HL-60 (cell line): ENCODE data around the gene NUDT8.

Source experiments
- DNase-seq, 2 experiments: peaks; one replicate each; pipeline ENCODE4 v3.0.0-alpha.2; 2010 to 2020; ENCODE audit warnings: low read depth in 1 of 2, low spot score in 1 of 2
- H3K27ac ChIP-seq: fragments of 250-450 bp; sonication (Bioruptor Pico); replicated peaks from 2 replicates; pipeline ENCODE4 v1.5.1; 2020; ENCODE audit warnings: mild to moderate bottlenecking, moderate library complexity
- H3K27me3 ChIP-seq: fragments of 250-450 bp; sonication (Bioruptor Pico); 2 replicates; pipeline ENCODE4 v1.5.1; 2021; ENCODE audit warnings: mild to moderate bottlenecking, moderate library complexity; ENCODE audit not compliant: insufficient read depth, poor library complexity, severe bottlenecking
- H3K4me3 ChIP-seq: replicated peaks from 2 replicates; pipeline ENCODE4 v1.5.1; 2011; ENCODE audit warnings: mild to moderate bottlenecking, control low read depth, low read length; ENCODE audit not compliant: insufficient read depth
- GABPA ChIP-seq: IDR thresholded peaks from 2 replicates; pipeline ENCODE4 v1.6.1; 2012; ENCODE audit warnings: low read depth
- POLR2AphosphoS5 ChIP-seq: IDR thresholded peaks from 2 replicates; pipeline ENCODE4 v1.6.1; 2012; ENCODE audit warnings: low read depth
- SPI1 ChIP-seq: IDR thresholded peaks from 2 replicates; pipeline ENCODE4 v1.6.1; 2012; ENCODE audit warnings: low read depth, mild to moderate bottlenecking, borderline replicate concordance
- TF ChIP-seq, protein P1 (sequence below): IDR thresholded peaks from 2 replicates; pipeline ENCODE4 v1.6.1; 2012; ENCODE audit warnings: low read depth; ENCODE audit not compliant: insufficient replicate concordance
- TF ChIP-seq, protein P2 (sequence below): IDR thresholded peaks from one replicate; pipeline ENCODE4 v1.5.1; 2011; ENCODE audit warnings: low read length, control low read depth, inconsistent platforms; ENCODE audit not compliant: insufficient read depth

The NUDT8 gene

DNA sequence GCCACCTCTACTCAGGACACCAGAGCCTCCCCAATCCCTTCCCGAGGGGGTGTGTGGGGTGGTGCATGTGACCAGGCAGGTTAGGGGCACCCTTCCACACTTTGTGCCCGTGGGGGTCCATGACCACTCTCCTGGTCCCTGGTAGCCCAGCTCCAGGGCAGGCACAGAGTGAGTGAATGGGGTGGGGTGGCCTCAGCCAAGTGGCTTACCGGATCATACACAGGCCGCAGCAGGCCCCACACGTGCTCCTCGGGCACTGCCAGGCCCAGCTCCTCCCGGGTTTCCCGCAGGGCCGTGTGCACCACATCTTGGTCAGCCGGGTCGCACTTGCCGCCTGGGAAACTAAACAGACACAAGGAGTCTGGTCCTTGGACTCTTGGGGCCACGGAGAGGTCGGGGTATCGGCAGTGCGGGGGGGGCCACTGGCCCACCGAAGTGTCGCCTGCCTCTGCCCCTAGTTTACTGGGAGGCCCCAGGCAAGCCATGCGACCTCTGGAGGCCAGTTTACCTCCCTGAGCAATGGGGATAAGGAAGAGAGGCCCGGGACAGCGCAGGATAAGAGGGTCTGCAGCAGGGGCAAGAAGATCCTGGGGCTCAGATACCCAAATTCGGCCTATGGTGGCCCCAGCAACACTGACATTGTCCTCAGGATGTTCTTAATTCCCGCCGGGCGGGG is 889 bp downstream of the NUDT8 start:
- DNase-seq = no peak
- Histone ChIP-seq H3K27ac (no peak overlapping the region), H3K4me3 (no peak overlapping the region; the same call in 1 of the 2 replicates), H3K27me3 (no peaks in the 10 kb centered on the region)
- TF ChIP-seq POLR2AphosphoS5 = no peak
- TF ChIP-seq, protein P1, sequence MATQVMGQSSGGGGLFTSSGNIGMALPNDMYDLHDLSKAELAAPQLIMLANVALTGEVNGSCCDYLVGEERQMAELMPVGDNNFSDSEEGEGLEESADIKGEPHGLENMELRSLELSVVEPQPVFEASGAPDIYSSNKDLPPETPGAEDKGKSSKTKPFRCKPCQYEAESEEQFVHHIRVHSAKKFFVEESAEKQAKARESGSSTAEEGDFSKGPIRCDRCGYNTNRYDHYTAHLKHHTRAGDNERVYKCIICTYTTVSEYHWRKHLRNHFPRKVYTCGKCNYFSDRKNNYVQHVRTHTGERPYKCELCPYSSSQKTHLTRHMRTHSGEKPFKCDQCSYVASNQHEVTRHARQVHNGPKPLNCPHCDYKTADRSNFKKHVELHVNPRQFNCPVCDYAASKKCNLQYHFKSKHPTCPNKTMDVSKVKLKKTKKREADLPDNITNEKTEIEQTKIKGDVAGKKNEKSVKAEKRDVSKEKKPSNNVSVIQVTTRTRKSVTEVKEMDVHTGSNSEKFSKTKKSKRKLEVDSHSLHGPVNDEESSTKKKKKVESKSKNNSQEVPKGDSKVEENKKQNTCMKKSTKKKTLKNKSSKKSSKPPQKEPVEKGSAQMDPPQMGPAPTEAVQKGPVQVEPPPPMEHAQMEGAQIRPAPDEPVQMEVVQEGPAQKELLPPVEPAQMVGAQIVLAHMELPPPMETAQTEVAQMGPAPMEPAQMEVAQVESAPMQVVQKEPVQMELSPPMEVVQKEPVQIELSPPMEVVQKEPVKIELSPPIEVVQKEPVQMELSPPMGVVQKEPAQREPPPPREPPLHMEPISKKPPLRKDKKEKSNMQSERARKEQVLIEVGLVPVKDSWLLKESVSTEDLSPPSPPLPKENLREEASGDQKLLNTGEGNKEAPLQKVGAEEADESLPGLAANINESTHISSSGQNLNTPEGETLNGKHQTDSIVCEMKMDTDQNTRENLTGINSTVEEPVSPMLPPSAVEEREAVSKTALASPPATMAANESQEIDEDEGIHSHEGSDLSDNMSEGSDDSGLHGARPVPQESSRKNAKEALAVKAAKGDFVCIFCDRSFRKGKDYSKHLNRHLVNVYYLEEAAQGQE = no peak
- TF ChIP-seq GABPA = no peak
- no peak for TF ChIP-seq SPI1
- TF ChIP-seq, protein P2, sequence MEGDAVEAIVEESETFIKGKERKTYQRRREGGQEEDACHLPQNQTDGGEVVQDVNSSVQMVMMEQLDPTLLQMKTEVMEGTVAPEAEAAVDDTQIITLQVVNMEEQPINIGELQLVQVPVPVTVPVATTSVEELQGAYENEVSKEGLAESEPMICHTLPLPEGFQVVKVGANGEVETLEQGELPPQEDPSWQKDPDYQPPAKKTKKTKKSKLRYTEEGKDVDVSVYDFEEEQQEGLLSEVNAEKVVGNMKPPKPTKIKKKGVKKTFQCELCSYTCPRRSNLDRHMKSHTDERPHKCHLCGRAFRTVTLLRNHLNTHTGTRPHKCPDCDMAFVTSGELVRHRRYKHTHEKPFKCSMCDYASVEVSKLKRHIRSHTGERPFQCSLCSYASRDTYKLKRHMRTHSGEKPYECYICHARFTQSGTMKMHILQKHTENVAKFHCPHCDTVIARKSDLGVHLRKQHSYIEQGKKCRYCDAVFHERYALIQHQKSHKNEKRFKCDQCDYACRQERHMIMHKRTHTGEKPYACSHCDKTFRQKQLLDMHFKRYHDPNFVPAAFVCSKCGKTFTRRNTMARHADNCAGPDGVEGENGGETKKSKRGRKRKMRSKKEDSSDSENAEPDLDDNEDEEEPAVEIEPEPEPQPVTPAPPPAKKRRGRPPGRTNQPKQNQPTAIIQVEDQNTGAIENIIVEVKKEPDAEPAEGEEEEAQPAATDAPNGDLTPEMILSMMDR = no peak

DNA sequence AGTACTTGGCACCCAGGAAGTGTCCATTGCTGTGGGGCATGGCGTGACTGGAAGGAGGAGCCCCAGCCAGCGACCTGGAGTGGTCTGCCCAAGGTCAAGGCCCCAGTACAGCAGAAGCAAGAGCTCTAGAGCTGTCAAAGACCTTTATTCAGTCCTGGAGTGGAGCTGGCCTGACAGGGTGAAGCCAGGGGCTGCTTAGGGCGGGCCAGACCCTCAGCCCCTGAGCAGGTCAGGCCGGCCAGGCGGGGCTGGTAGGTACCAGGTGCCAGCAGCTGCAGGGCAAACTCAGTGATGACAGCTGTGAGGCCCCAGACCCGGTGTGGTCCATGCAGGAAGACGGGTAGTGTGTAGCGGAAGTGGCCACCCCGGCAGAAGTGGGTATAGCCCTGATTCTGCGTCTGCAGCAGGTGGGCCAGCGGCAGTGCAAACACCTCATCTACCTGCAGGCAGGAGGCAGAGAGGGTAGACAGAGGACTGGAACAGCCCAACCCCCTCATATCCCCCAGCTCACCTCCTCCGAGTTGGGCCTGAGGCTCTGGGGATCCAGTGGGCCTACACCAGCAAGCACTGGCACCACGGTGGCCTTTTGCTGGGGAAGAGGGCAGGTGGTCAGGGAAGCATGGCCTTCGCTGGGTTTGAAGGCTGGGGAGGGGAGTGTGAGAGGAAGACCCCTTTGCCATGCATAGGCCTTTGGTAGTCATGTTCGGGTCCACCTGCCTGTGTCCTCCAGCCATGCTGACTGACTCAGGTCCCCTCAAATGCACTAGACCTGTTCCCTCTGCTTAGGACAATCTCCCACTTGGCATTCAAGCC is 1.7 kb downstream of the NUDT8 start:
- no peaks in the 10 kb centered on the region for H3K27me3 ChIP-seq
- H3K27ac ChIP-seq = no peak overlapping the region
- DNase-seq = no peak
- H3K4me3 ChIP-seq = no peak overlapping the region
- TF ChIP-seq, protein P2 = no peak
- TF ChIP-seq SPI1 (no peak), GABPA (no peak), POLR2AphosphoS5 (no peak)
- TF ChIP-seq, protein P1 = no peak

DNA sequence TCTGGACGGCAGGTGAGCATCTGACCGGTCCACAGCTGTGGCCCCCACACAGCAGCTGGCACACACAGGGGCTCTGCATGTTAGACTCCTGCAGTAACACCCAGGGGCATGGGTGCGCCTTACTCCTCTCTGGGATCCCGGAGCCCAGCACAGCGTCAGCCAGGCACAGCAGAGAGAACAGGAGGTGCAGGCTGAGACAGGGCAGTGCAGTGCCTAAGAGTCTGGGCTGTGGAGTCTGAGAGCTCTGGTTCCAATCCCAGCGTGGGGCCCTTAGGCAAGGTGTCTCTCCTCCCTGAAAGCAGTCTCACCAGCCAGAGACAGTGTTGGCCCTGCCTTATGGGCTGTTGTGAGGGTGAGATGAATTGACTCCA is 2.3 kb downstream of the NUDT8 start:
- TF ChIP-seq, protein P2 = no peak
- no peak for TF ChIP-seq GABPA
- no peak for TF ChIP-seq SPI1
- TF ChIP-seq POLR2AphosphoS5 = no peak
- TF ChIP-seq, protein P1 = no peak
- no peak overlapping the region for H3K4me3 ChIP-seq
- DNase-seq = no peak
- no peak overlapping the region for H3K27ac ChIP-seq
- H3K27me3 ChIP-seq = no peaks in the 10 kb centered on the region
